ENCODE measurements around the gene CLDN10.

CLDN10 gene

DNA sequence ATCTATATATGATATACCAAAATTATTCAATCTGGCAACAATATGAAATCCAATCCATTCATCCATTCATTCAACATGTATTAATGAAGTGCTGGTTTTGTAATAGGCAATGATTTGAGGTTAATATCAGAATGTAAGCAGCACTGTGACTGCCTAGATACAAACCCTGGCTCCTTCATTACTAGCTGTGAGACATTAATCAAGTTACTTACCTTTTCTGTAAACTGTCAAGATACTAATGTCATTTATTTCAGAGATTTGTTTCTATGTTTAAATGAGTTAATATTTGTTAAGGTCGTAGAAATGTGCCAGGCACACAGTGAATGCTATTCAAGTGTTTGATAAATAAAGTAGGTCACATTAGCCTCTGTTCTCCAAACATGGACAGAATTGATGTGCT lies 40.9 kb downstream of the CLDN10 start:
- Histone ChIP-seq H3K4me2 (no peak overlapping the region), H3K36me3 (no peaks in the 10 kb centered on the region), H3K27me3 (no peaks in the 10 kb centered on the region), H4K20me1 (no peaks in the 10 kb centered on the region), H3K9me3 (no peaks in the 10 kb centered on the region), H3K27ac (no peak overlapping the region), H3K4me3 (no peak overlapping the region), H3K9ac (no peak overlapping the region), H3K4me1 (no peaks in the 10 kb centered on the region)
- TF ChIP-seq Cebpa-rat (IDR thresholded peaks at IDR 0.05) = no peak

DNA sequence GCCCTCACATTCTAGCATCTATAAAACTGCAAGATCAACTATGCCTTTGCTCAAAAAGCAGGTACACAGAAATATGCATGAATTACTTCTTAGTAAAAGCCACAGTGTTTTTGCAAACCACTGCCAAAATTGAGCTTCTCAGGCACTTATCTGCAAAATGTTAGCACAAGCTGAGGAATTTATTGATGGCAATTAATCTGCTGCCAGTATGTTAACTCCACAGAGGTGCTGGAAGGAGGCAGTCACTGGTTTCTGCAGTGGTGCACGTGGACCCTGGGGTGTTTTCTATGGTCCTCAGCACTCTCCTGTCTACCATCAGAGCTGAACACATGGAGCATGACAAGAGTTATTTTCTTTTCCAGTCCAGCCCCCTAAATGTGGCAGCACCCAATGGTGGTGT lies 44.2 kb downstream of the CLDN10 start:
- Histone ChIP-seq H3K9ac (no peak overlapping the region), H3K27me3 (no peaks in the 10 kb centered on the region), H4K20me1 (no peaks in the 10 kb centered on the region), H3K4me1 (no peaks in the 10 kb centered on the region), H3K27ac (no peak overlapping the region), H3K4me2 (no peak overlapping the region), H3K4me3 (no peak overlapping the region), H3K36me3 (no peaks in the 10 kb centered on the region), H3K9me3 (no peaks in the 10 kb centered on the region)
- no peak for TF ChIP-seq Cebpa-rat (IDR thresholded peaks at IDR 0.05)

DNA sequence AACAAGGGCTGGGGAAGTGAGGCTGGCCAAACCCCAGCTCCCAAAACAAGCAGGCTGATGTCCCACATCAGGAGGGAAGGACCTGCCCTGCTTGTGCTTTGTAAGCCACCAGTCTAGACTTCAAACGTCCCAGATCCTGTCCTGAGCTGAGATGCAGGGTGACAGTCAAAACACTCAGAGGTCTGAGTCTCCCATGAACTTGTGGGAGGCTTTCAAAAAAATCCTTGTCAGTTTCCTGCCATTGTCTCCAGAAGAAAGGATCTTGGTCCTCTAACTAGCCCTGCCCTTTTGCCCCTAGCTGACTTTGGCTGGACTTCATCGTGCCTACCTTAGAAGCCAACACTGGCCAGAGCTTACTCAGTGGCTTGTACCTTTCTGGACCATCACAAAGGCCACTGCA lies 48.7 kb downstream of the CLDN10 start:
- Histone ChIP-seq H3K4me1 (no peaks in the 10 kb centered on the region), H3K9ac (no peak overlapping the region), H3K27me3 (no peaks in the 10 kb centered on the region), H3K4me2 (no peak overlapping the region), H3K4me3 (no peak overlapping the region), H3K27ac (no peak overlapping the region), H4K20me1 (no peaks in the 10 kb centered on the region), H3K36me3 (no peaks in the 10 kb centered on the region), H3K9me3 (no peaks in the 10 kb centered on the region)
- no peak for TF ChIP-seq Cebpa-rat (IDR thresholded peaks at IDR 0.05)

DNA sequence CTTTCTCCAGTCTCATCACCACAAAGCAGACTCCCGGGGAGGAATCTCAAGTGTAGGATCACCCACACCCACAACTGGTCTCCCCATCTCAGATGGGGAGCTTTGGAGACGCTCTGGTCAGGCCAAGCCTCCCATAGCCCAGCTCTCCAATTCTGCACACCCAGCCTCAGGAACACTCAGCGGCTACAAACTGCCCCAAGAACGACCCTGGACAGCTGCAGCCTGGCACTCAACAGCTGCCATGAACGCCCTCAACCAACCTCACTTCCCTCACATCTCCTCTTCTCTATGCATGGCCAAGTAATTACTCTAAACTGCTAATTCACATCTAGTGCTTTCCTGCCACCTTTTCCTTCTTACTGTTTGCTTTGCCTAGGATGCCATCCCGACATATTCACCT lies 49.4 kb downstream of the CLDN10 start:
- Histone ChIP-seq H3K27me3 (no peaks in the 10 kb centered on the region), H3K36me3 (no peaks in the 10 kb centered on the region), H3K27ac (no peak overlapping the region), H3K9ac (no peak overlapping the region), H3K4me3 (no peak overlapping the region), H3K9me3 (no peaks in the 10 kb centered on the region), H3K4me2 (no peak overlapping the region), H3K4me1 (no peaks in the 10 kb centered on the region), H4K20me1 (no peaks in the 10 kb centered on the region)
- no peak for TF ChIP-seq Cebpa-rat (IDR thresholded peaks at IDR 0.05)

DNA sequence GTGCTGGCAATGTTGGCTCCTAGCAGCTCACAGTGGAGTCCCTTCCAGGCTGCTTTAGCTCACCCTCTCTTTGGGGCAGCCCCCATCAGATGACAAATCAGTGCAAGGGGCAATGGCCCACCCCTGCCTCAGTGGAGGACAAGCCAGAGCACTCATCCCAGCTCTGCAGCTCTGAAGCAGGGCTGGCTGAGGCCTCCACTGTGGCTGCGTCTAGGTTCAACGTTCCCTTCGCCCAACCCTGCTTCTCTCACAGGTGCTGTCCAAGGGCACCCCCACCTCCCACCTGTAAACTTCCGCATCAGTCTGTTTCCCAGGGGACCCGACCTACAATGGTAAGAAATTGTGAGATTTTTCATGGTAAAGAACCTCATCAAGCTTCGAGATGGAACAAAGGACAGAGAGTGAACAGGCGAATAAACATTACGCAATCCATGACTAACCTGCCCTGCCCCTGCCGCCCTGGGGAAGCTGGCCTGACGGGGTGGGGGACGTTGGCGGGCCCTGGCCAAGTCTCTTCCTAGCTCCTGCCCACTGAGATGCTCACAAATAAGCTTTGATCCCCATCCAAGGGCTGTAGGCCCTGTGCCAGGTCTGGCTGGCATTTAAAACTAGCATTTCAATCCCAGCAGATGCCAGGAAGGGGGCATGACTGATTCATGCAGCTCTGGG lies 51.5 kb downstream of the CLDN10 start:
- Histone ChIP-seq H3K4me3 (no peak overlapping the region), H4K20me1 (no peaks in the 10 kb centered on the region), H3K4me2 (no peak overlapping the region), H3K27ac (no peak overlapping the region), H3K4me1 (peaks cover 4% of the 10 kb centered on the region; the same call in 1 of the 2 replicates), H3K36me3 (no peaks in the 10 kb centered on the region), H3K9me3 (no peaks in the 10 kb centered on the region), H3K9ac (no peak overlapping the region), H3K27me3 (no peaks in the 10 kb centered on the region)
- peak; percentile 81 for TF ChIP-seq Cebpa-rat (IDR thresholded peaks at IDR 0.05)

DNA sequence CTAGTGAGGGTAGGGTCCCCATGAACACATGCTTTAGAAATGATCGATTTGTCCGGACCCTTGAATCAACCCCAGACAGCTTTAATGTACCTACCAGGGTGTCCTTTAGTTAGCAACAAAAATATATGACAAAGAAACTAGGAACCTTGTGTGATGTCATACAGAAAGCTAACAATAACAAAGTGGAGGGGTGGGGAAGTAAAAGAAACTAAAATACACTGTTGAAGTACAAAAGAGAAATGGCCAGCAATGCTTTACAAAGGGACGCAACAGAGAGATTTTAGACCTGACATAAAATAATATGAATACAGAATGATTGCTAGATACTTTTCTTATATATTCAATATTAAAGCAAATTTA lies 52.0 kb downstream of the CLDN10 start:
- Histone ChIP-seq H3K9me3 (no peaks in the 10 kb centered on the region), H4K20me1 (no peaks in the 10 kb centered on the region), H3K4me3 (no peak overlapping the region), H3K27ac (no peak overlapping the region), H3K27me3 (no peaks in the 10 kb centered on the region), H3K4me2 (no peak overlapping the region), H3K36me3 (no peaks in the 10 kb centered on the region), H3K9ac (no peak overlapping the region), H3K4me1 (peaks cover 8% of the 10 kb centered on the region; the same call in 1 of the 2 replicates)
- TF ChIP-seq Cebpa-rat (IDR thresholded peaks at IDR 0.05) = no peak

DNA sequence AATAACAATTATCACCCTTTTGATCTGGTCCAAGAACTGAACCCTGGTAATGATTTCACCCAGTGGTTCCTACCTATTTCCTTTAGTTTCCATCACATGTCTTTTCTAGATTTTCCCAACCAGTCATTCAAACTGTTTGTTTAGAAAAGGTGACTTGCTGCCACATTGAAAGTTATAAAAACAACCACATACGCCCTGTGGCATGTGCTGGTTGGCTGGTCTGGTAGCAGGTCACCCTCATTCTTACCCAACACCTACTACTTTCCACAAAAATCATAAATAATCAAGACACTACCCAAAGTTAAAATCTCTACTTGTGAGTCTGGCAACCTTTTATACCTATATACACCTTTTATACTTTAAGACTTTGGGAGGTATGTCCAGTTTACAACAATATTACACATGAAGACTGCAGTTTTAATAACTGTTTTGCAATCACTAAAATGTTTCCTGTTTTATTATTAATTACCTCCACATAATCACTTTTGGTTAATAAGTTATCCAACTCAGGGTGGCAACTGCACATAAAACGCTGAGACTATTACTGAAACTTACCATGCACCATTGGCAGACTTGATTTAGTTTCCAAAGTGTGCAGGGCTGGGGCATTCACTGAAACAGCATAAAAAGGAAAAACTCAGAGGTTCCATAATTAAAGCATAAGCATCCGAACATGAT lies 53.1 kb downstream of the CLDN10 start:
- H3K27ac ChIP-seq = no peak overlapping the region
- no peak overlapping the region for H3K4me2 ChIP-seq
- H3K4me3 ChIP-seq = no peak overlapping the region
- H3K9me3 ChIP-seq = no peaks in the 10 kb centered on the region
- H3K27me3 ChIP-seq = no peaks in the 10 kb centered on the region
- H3K9ac ChIP-seq = no peak overlapping the region
- H4K20me1 ChIP-seq = no peaks in the 10 kb centered on the region
- no peak for TF ChIP-seq Cebpa-rat (IDR thresholded peaks at IDR 0.05)
- H3K4me1 ChIP-seq = peaks cover 8% of the 10 kb centered on the region; the same call in 1 of the 2 replicates
- H3K36me3 ChIP-seq = no peaks in the 10 kb centered on the region

DNA sequence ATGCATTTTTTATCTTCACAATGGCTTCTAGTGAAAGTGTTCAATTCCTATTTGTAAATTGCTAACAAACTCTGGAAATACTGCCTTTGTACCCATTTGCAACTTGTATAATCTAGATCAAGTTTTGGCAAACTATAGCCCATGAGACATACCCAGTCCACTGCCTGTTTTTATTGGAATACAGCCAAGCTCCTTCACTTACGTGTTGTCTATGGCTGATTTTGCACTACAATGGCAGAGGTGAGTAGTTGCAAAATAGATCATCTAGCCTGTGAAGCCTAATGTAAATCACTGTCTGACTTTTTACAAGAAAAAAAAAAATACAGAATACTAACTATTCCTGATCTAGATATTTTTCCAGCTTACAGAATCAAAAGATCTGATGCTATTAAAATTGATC lies 54.8 kb downstream of the CLDN10 start:
- peaks cover 8% of the 10 kb centered on the region; the same call in 1 of the 2 replicates for H3K4me1 ChIP-seq
- H3K4me3 ChIP-seq = no peak overlapping the region
- no peaks in the 10 kb centered on the region for H3K36me3 ChIP-seq
- H3K9ac ChIP-seq = no peak overlapping the region
- no peaks in the 10 kb centered on the region for H3K27me3 ChIP-seq
- no peak for TF ChIP-seq Cebpa-rat (IDR thresholded peaks at IDR 0.05)
- H3K4me2 ChIP-seq = no peak overlapping the region
- no peak overlapping the region for H3K27ac ChIP-seq
- H3K9me3 ChIP-seq = no peaks in the 10 kb centered on the region
- no peaks in the 10 kb centered on the region for H4K20me1 ChIP-seq

DNA sequence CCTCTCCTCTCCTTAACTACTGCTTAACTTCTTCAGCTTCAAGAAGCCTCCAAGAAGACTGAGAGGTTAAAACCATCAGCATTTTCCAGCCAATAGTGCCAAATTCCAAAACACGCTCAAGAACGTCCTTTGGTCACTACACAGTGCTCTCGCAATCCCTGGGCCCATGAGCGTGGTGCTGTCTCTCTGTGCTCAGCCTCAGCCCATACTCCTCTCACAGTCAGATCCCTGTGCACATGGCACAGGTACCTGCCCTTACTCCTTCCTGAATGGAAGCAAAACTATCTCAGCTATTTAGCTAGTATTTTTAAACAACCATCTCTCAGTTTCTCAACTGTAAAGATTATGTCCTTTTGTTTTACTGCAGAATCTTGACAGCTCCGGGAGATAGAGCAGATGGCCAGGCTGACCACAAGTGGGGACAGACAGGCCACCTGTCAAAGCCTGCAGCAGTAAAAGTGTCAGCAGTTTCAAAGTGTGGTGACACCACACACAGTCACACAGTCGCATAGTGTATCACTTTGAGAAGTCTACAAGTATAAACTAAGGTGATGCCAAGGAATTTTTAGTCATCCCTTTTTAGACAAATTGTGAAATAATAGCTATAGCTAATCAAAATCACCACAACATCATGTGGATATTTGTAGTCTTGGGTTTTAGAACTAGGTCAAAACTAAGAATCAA lies 56.3 kb downstream of the CLDN10 start:
- Histone ChIP-seq H3K36me3 (no peaks in the 10 kb centered on the region), H3K9me3 (no peaks in the 10 kb centered on the region), H4K20me1 (no peaks in the 10 kb centered on the region), H3K9ac (no peak overlapping the region), H3K4me3 (no peak overlapping the region), H3K27me3 (no peaks in the 10 kb centered on the region), H3K27ac (no peak overlapping the region), H3K4me1 (peaks cover 8% of the 10 kb centered on the region; the same call in 1 of the 2 replicates), H3K4me2 (no peak overlapping the region)
- no peak for TF ChIP-seq Cebpa-rat (IDR thresholded peaks at IDR 0.05)

DNA sequence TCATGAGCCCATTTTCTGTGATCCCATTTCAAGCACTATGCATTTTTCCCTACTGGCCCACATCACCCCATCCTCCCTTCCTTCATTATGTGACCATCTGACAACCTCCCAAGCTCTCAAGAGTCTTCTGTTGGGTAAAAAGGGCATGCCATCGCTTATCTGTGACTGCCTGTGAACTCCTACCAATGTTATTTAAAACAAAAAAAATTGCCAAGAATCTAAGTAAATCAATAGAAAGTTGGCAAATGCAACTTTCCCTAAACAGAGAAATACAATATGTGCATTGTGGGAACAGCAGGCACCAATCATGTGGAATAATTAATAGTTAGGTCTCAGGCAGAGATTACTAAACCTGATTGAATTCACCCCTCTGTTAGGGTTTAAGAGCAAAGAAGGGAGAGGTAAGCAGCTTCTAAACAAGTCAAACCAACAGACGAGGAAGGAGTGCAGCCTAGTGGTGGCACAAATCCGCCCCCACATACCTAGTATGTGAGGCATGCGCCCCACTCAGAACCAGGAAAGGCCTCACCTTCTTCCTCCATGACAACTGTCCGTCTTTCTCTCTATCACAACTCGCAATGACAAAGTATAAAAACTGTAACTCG lies 62.2 kb downstream of the CLDN10 start:
- Histone ChIP-seq H3K4me3 (no peak overlapping the region), H4K20me1 (no peaks in the 10 kb centered on the region), H3K27ac (no peak overlapping the region), H3K4me2 (no peak overlapping the region), H3K9ac (no peak overlapping the region), H3K9me3 (no peaks in the 10 kb centered on the region), H3K4me1 (no peaks in the 10 kb centered on the region), H3K36me3 (no peaks in the 10 kb centered on the region), H3K27me3 (no peaks in the 10 kb centered on the region)
- TF ChIP-seq Cebpa-rat (IDR thresholded peaks at IDR 0.05) = no peak

Data from BLaER1 (cell line).